Pancreas (tissue), 10 donors: Measurements from ENCODE around the gene KCNMA1. TPM values are rescaled to one million over a fixed set of nuclear protein-coding genes. Genes with fewer than 3 reads are reported as not detected.

Experiments
- ATAC-seq, 4 donors: fragments of 200-7000 bp; cut with Tn5 transposase; one replicate each; pipeline versions ENCODE4 v1.8.0 to v1.9.1; 2020; ENCODE audit warnings: mild to moderate bottlenecking in 4 of 4, moderate library complexity in 4 of 4
- DNase-seq, 6 donors: peaks; one replicate each; pipeline ENCODE4 v3.0.0-alpha.2; 2020
- FAIRE-seq: peaks from 2 replicates; lab custom pipeline; 2012; peaks lifted over from hg19 to GRCh38; lab: Jason Lieb, UNC
- H3K27ac ChIP-seq, 4 donors: fragments of 200-600 bp; sonication (generic); 1 replicate in 3 of 4; 2 replicates in 1 of 4; pipeline versions ENCODE4 v1.5.0 to v1.8.0; 2020
- H3K27me3 ChIP-seq, 4 donors: fragments of 200-600 bp; one replicate each; pipeline ENCODE4 v1.8.0; 2021
- H3K36me3 ChIP-seq, 3 donors: fragments of 200-600 bp; sonication (generic) in 1 of 3; one replicate each; pipeline versions ENCODE4 v1.5.0 to v1.8.0; 2020 to 2021
- H3K4me1 ChIP-seq, 3 donors: fragments of 200-600 bp; one replicate each; pipeline ENCODE4 v1.8.0; 2021
- H3K4me3 ChIP-seq, 4 donors: fragments of 200-600 bp; sonication (generic) in 2 of 4; one replicate each; pipeline versions ENCODE4 v1.5.0 to v1.8.0; 2020 to 2021
- H3K9me3 ChIP-seq, 4 donors: fragments of 200-600 bp; one replicate each; pipeline ENCODE4 v1.8.0; 2021
- CTCF ChIP-seq, 4 donors: fragments of 200-600 bp; sonication (generic) in 3 of 4; IDR thresholded peaks; one replicate each; pipeline versions ENCODE4 v1.5.0 to v1.8.0; 2021; ENCODE audit warnings: antibody characterized with exemption in 4 of 4
- WGBS, 2 donors: extraction: QIAGEN DNeasy Blood & Tissue Kit; methylation state at CpG; one replicate each; pipeline ENCODE4 v1.1.7; 2013; 5-methylcytosine and 5-hydroxymethylcytosine counted together
- intact Hi-C, 3 donors: fragments of 100-400 bp; cut with DNase I; formaldehyde crosslinking; loops; one replicate each; pipeline versions ENCODE4 v1.11.1 to v1.14.2; 2022
- polyA plus RNA-seq, 2 donors: library from polyadenylated mRNA; stranded (reverse); fragments of 200-250 nt; gene quantifications; one replicate each; pipeline ENCODE4 v1.2.3, GENCODE V29; 2013
- total RNA-seq, 6 donors: library from RNA; stranded (reverse); fragmentation: NEBNext Ultra II Directional in 4 of 6; extraction: Animal tissue kit (Norgen Biotek cat#: 25700) in 4 of 6; gene quantifications; one replicate each; pipeline versions ENCODE4 v1.2.1 to v1.2.4, GENCODE V29; 2021 to 2023
- donor health status: healthy with polysubstance abuse.
- donor health status: DM: no; HTN: no; CAD: no; lungs with moderate emphysema.
- donor health status: DM: no; HTN: no; CAD: no.
- donor health status: control.
- donor health status: control.
- donor health status: Bipolar disorder and iron deficiency.
- donor health status: DM: yes; HTN: yes; CAD: no.
- donor health status: DM: no; HTN: no; CAD: no.
- donor health status: DM: no; HTN: no; CAD: no.
- donor health status: DM: yes; HTN: yes; CAD: no.

The KCNMA1 gene
- total and polyA plus RNA-seq, 8 donors = 3.5 to 19.4 (median 9.3) TPM

GRCh38 chr10:77090381-77091356 is 546.9 kb downstream of the KCNMA1 start:
- intact Hi-C loops = no loop called here
- no peak for FAIRE-seq
- no peak for TF ChIP-seq CTCF (IDR thresholded peaks at IDR 0.05)

DNA sequence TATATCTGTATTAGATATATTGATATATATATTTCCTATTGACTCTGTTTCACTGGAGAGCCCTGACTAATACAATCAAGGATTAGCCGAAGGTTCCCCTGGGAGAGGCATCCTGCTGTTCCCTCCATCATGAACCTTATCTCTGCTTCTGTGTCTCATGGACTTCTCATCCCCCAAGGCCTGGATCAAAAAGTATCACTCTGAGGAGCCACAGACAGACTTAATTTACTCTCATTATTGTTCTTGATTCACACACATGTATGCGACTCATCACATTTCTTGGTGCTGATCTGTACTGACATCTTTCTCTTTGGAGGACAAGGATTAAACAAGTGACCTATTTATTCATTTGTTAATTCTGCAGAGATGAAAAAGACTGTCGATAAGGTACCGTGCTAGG is 550.2 kb downstream of the KCNMA1 start:
- TF ChIP-seq CTCF (IDR thresholded peaks at IDR 0.05) = no peak
- Histone ChIP-seq H3K27ac (no peak overlapping the region), H3K27me3 (no peaks in the 10 kb centered on the region), H3K4me3 (no peak overlapping the region), H3K4me1 (no peaks in the 10 kb centered on the region), H3K9me3 (no peaks in the 10 kb centered on the region), H3K36me3 (no peaks in the 10 kb centered on the region)
- 95 to 98% methylated on average over 4 of the region's 4 CpGs for WGBS, 2 donors
- DNase-seq (no peak), FAIRE-seq (no peak), ATAC-seq (no peak)
- intact Hi-C loops = no loop called here

More at GRCh38 chr10:77090381-77091356, 546.9 kb downstream of the KCNMA1 start:
- ATAC-seq (no peak), DNase-seq (no peak)
- H3K9me3 ChIP-seq = no peaks in the 10 kb centered on the region
- no peak overlapping the region for H3K27ac ChIP-seq
- no peaks in the 10 kb centered on the region for H3K27me3 ChIP-seq
- 81 to 85% methylated on average over 17 of the region's 17 CpGs for WGBS, 2 donors
- no peaks in the 10 kb centered on the region for H3K36me3 ChIP-seq
- no peaks in the 10 kb centered on the region for H3K4me1 ChIP-seq
- H3K4me3 ChIP-seq = no peak overlapping the region

- no peak for DNase-seq
- H3K4me3 ChIP-seq = no peak overlapping the region
- H3K36me3 ChIP-seq = no peaks in the 10 kb centered on the region
- no peaks in the 10 kb centered on the region for H3K9me3 ChIP-seq
- 82 to 86% methylated on average over 1 of the region's 1 CpG for WGBS, 2 donors
- no peak for FAIRE-seq
- no peaks in the 10 kb centered on the region for H3K4me1 ChIP-seq
- no peaks in the 10 kb centered on the region for H3K27me3 ChIP-seq
- no peak for ATAC-seq
- no peak overlapping the region for H3K27ac ChIP-seq
- TF ChIP-seq CTCF (IDR thresholded peaks at IDR 0.05) = no peak
- intact Hi-C loops = no loop called here
Measured at GRCh38 chr10:77086081-77086480, 551.5 kb downstream of the KCNMA1 start.

GRCh38 chr10:77085344-77085743 is 552.3 kb downstream of the KCNMA1 start:
- Histone ChIP-seq H3K4me1 (no peaks in the 10 kb centered on the region), H3K27me3 (no peaks in the 10 kb centered on the region), H3K36me3 (no peaks in the 10 kb centered on the region), H3K9me3 (no peaks in the 10 kb centered on the region), H3K4me3 (no peak overlapping the region), H3K27ac (no peak overlapping the region)
- no peak for ATAC-seq
- WGBS, 2 donors = 81% methylated on average over 4 of the region's 4 CpGs
- no peak for TF ChIP-seq CTCF (IDR thresholded peaks at IDR 0.05)
- DNase-seq = no peak
- intact Hi-C loops = no loop called here
- no peak for FAIRE-seq
